Measurements from ENCODE around the gene PAX7.

The PAX7 gene

DNA sequence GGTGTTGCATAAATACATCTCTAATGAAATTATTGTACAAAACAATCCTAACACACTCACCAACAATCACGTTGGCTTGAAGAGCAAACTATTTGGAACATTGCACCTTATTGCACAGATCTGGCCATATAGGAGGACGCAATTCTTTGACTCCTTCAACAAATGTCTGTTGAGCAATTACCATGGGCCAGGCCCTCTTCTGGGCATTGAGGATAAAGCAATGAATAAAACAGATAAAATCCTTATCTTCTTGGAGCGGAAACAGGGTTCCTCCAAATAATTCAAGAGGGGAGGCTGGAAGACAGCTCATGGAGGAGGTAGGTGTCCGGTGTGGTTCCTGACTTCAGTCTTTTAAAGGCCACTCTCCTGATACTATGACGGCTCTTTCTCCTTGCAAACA lies 43.3 kb downstream of the PAX7 start:
- peaks cover 3% of the 10 kb centered on the region; the same call in 1 of the 2 replicates for H3K27me3 ChIP-seq (replicated peaks; ENCODE audit: control insufficient read depth, insufficient read depth, low read length)
- no peaks in the 10 kb centered on the region for H3K36me3 ChIP-seq (ENCODE audit: control insufficient read depth, insufficient read depth, low read length)
- TF ChIP-seq, protein P1, sequence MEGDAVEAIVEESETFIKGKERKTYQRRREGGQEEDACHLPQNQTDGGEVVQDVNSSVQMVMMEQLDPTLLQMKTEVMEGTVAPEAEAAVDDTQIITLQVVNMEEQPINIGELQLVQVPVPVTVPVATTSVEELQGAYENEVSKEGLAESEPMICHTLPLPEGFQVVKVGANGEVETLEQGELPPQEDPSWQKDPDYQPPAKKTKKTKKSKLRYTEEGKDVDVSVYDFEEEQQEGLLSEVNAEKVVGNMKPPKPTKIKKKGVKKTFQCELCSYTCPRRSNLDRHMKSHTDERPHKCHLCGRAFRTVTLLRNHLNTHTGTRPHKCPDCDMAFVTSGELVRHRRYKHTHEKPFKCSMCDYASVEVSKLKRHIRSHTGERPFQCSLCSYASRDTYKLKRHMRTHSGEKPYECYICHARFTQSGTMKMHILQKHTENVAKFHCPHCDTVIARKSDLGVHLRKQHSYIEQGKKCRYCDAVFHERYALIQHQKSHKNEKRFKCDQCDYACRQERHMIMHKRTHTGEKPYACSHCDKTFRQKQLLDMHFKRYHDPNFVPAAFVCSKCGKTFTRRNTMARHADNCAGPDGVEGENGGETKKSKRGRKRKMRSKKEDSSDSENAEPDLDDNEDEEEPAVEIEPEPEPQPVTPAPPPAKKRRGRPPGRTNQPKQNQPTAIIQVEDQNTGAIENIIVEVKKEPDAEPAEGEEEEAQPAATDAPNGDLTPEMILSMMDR (IDR thresholded peaks at IDR 0.05; ENCODE audit: insufficient read depth, low read length, poor library complexity, severe bottlenecking) = no peak
- DNase-seq (ENCODE audit: extremely low read depth, insufficient read length) = no peak
- no peak overlapping the region for H3K4me3 ChIP-seq (replicated peaks; ENCODE audit: low read depth, low read length)

DNA sequence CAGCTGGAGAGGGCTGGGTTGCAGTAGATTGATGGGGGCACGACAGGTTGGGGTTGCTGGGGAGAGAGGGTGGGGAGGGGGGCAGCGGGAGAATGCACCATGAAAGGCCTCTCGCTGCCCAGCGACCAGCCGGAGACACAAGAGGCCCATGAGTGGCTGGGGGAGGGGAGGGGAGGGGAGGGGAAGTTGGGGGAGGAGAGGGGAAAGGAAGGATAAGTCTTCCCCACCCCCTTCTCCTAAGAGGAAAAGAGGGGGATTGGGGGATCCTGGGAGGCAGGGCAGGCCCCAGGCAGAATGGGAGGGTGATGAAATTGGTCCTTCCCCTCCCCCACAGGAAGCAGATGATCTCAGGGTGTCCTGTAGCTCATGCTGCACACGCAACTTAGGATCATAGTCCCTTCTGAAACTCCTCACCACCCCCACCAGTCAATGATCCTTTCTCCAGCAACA lies 45.7 kb downstream of the PAX7 start:
- TF ChIP-seq, protein P1 (IDR thresholded peaks at IDR 0.05; ENCODE audit: insufficient read depth, low read length, poor library complexity, severe bottlenecking) = no peak
- Histone ChIP-seq H3K27me3 (replicated peaks; ENCODE audit: control insufficient read depth, insufficient read depth, low read length) (peaks cover 3% of the 10 kb centered on the region; the same call in 1 of the 2 replicates), H3K4me3 (replicated peaks; ENCODE audit: low read depth, low read length) (no peak overlapping the region), H3K36me3 (ENCODE audit: control insufficient read depth, insufficient read depth, low read length) (no peaks in the 10 kb centered on the region)
- DNase-seq (ENCODE audit: extremely low read depth, insufficient read length) = no peak

DNA sequence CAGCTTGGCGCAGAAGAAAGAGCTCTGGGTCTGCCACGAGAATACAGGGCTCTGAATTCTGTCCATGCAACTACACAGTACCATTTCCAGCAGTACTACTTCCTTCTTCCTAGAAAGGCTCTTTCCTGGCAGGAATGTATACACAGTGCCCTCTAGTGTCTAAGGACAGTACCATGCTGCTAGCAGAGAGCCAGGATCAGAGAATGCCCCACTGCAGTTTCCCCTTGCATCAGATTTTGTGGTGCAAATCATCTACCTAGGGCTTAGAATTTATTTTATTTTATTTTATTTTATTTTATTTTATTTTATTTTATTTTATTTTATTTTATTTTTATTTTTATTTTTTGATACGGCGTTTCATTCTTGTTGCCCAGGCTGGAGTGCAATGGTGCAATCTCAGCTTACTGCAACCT lies 50.8 kb downstream of the PAX7 start:
- TF ChIP-seq, protein P1 (IDR thresholded peaks at IDR 0.05; ENCODE audit: insufficient read depth, low read length, poor library complexity, severe bottlenecking) = peak; percentile 78
- Histone ChIP-seq H3K36me3 (ENCODE audit: control insufficient read depth, insufficient read depth, low read length) (no peaks in the 10 kb centered on the region), H3K4me3 (replicated peaks; ENCODE audit: low read depth, low read length) (no peak overlapping the region), H3K27me3 (replicated peaks; ENCODE audit: control insufficient read depth, insufficient read depth, low read length) (no peaks in the 10 kb centered on the region; the same call in none of the 2 replicates)
- no peak for DNase-seq (ENCODE audit: extremely low read depth, insufficient read length)

DNA sequence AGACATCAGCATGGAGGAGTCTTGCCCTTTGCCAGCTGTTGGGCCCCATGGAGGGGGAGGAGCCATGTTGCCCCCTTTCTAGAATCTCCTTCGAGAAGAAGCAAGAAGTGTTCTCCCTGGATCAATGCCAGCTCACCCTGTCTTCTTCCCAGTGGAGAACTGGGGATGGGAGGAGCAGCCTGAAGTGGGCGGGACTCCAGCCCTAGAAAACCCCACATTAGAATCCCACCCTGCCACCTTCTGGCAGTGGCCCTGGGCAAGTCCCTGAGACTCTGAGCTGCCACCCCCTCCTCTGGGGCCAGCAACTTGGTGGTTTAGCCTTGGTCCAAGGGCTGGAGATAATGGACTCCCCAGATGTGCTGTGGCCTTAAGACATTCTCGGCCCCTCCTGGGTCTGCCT lies 51.7 kb downstream of the PAX7 start:
- DNase-seq (ENCODE audit: extremely low read depth, insufficient read length) = no peak
- no peaks in the 10 kb centered on the region for H3K36me3 ChIP-seq (ENCODE audit: control insufficient read depth, insufficient read depth, low read length)
- TF ChIP-seq, protein P1 (IDR thresholded peaks at IDR 0.05; ENCODE audit: insufficient read depth, low read length, poor library complexity, severe bottlenecking) = no peak

DNA sequence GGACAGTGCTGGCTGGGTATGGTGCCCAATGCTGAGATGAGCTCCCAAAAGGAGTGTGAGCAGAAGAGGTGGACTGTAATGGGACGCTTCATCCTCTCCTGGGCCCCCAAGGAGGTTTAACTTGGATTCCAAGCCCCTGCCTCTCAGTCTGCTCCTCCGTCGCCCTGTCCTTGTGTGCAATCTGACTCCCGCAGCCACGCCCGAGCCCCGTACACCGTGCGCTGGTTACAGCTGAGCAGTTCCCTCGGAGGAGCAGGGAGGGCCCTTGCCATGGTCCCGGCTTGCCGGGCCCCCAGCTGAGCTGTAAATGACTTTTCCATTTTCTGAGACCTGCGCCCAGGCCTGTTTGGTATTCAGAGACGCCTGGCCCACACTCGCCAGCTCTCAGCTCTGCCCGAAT lies 53.7 kb downstream of the PAX7 start:
- H3K27me3 ChIP-seq (replicated peaks; ENCODE audit: control insufficient read depth, insufficient read depth, low read length) = no peaks in the 10 kb centered on the region; the same call in none of the 2 replicates
- no peaks in the 10 kb centered on the region for H3K36me3 ChIP-seq (ENCODE audit: control insufficient read depth, insufficient read depth, low read length)
- TF ChIP-seq, protein P1 (IDR thresholded peaks at IDR 0.05; ENCODE audit: insufficient read depth, low read length, poor library complexity, severe bottlenecking) = no peak
- H3K4me3 ChIP-seq (replicated peaks; ENCODE audit: low read depth, low read length) = no peak overlapping the region
- DNase-seq (ENCODE audit: extremely low read depth, insufficient read length) = no peak

More for the DNA sequence above, 51.7 kb downstream of the PAX7 start:
- H3K27me3 ChIP-seq (replicated peaks; ENCODE audit: control insufficient read depth, insufficient read depth, low read length) = no peaks in the 10 kb centered on the region; the same call in none of the 2 replicates
- H3K4me3 ChIP-seq (replicated peaks; ENCODE audit: low read depth, low read length) = no peak overlapping the region

DNA sequence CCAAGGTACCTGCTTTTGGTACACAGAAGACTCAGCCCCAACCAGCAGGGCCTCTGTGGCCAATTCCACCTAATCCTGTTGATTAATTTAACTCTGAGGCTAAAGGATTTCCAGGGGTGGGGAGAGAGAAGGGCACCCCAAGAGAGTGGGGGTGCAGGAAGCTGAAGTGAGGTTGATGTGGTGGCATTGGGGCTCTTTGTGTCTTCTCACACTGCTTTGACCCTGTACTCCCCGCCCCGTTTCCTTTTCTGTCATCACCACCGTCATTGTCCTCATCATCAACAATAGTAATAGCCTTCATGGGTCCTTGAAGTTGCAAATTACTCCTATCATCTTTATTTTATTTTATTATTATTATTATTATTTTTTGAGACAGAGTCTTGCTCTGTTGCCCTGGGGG lies 55.9 kb downstream of the PAX7 start:
- no peak for DNase-seq (ENCODE audit: extremely low read depth, insufficient read length)
- no peak overlapping the region for H3K4me3 ChIP-seq (replicated peaks; ENCODE audit: low read depth, low read length)
- TF ChIP-seq, protein P1 (IDR thresholded peaks at IDR 0.05; ENCODE audit: insufficient read depth, low read length, poor library complexity, severe bottlenecking) = no peak

More for the DNA sequence above, 55.9 kb downstream of the PAX7 start:
- H3K27me3 ChIP-seq (replicated peaks; ENCODE audit: control insufficient read depth, insufficient read depth, low read length) = no peaks in the 10 kb centered on the region; the same call in none of the 2 replicates
- H3K36me3 ChIP-seq (ENCODE audit: control insufficient read depth, insufficient read depth, low read length) = no peaks in the 10 kb centered on the region

Measured in GM06990 (cell line).